Breast epithelium (tissue), 3 donors: Measurements from ENCODE around the gene METRNL.

ENCODE experiments used
- CTCF ChIP-seq, 3 donors: fragments of 450-650 bp; IDR thresholded peaks; one replicate each; pipeline ENCODE4 v1.5.1; 2016 to 2017; ENCODE audit warnings: antibody characterized with exemption in 3 of 3, mild to moderate bottlenecking in 3 of 3, moderate library complexity in 3 of 3
- POLR2A ChIP-seq: fragments of 450-650 bp; IDR thresholded peaks from one replicate; pipeline ENCODE4 v1.6.1; 2016; ENCODE audit warnings: antibody characterized with exemption, mild to moderate bottlenecking, moderate library complexity
- POLR2AphosphoS5 ChIP-seq, 3 donors: sonication (generic); formaldehyde crosslinking; IDR thresholded peaks; one replicate each; pipeline ENCODE4 v1.6.1; 2017; ENCODE audit warnings: antibody characterized with exemption in 3 of 3

DNA sequence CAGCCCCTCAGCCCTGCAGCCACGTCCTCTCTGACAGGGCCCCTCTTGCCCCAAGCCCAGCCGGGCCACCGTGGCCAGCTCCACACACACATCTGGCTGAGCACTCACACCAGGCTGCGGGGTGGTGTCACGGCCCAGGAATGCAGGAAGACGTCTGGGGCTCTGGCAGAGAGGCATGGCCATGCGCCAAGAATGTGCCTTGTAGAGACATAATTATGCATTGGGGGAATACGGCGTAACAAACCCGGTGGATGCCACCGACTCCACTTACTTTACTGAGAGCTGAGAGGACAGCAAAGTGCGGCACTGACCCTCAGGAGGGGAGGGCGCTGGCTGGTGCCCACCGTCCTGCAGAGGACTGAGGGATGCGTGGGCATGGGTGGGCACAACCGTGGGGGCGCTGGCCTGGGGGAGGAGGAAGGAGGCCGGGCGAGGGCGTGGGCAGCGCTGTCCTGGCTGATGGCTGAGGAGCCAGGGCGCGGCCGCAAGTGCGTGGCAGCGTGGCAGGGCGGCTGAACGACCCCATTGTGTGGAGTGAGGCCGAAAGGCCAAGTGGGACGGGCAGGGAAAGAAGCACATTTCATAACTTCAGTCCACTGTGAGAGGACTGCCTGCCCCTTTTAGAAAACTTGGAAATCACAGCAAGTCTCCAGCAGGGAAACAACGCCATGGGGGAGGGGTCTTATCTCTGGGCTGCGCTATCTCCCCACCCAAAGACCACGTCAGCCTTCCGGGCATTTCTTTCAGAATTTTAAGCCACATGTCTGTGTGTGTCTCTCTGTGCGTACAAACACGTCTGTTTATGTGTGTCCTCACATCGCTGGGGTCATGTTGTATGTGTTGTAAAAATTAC is 30.6 kb downstream of the METRNL start:
- no peak for TF ChIP-seq CTCF (IDR thresholded peaks at IDR 0.05)
- TF ChIP-seq POLR2AphosphoS5 (IDR thresholded peaks at IDR 0.05) = peak; percentile 77 to 83 (median 82)
- no peak for TF ChIP-seq POLR2A
